Posterior cingulate gyrus (tissue), 11 donors: Measurements from ENCODE around the gene LYPD5.

Experiments
- DNase-seq, 10 donors: peaks; one replicate each; pipeline versions ENCODE4 v3.0.0 to v3.0.0-alpha.2; 2020 to 2021; ENCODE audit warnings: mixed read lengths in 3 of 10
- intact Hi-C: fragments of 100-400 bp; cut with DNase I; formaldehyde crosslinking; loops from one replicate; pipeline ENCODE4 v1.15.1; 2023

Gene LYPD5

DNA sequence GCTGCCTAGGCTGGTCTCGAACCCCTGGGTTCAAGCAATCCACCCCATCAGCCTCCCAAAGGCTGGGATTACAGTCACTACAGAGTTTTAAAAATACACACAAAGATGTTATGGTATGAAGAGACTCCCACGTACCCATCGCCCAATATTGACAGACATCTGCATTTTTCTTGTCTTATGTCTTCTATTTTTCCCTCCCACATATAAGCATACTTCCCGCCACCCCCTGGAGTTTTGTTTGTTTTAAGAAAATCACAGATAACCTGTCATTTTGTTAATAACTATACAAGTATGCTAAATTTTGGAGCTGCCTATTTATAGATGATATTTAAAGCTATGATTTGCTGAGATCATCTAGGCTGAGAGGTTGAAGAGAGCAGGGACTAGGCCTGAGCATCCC is 41.3 kb downstream of the LYPD5 start:
- no peak for DNase-seq
- intact Hi-C loops, result no loop called here

GRCh38 chr19:43759515-43759914 is 42.7 kb downstream of the LYPD5 start:
- DNase-seq, result no peak
- intact Hi-C loops, result loop anchor here (10.0 kb wide), 1 partner anchor 95 kb away; no protein-coding TSS in a partner anchor

GRCh38 chr19:43755256-43755801 is 46.9 kb downstream of the LYPD5 start:
- DNase-seq, result peak; percentile 71 to 97 (median 80)
- intact Hi-C loops, result loop anchor here (10.0 kb wide), 1 partner anchor 91 kb away; no protein-coding TSS in a partner anchor

- DNase-seq, result peak; percentile 92 to 99 (median 96)
- intact Hi-C loops, result loop anchor here (10.0 kb wide), 1 partner anchor 90 kb away; no protein-coding TSS in a partner anchor
These were observed 47.6 kb downstream of the LYPD5 start, which contains the start of gene SMG9 for GRCh38 chr19:43754503-43755255. Gene SMG9, minus strand, starts transcription at chr19:43754962. Its CDS starts 4,221 bp downstream, at chr19:43750741.

DNA sequence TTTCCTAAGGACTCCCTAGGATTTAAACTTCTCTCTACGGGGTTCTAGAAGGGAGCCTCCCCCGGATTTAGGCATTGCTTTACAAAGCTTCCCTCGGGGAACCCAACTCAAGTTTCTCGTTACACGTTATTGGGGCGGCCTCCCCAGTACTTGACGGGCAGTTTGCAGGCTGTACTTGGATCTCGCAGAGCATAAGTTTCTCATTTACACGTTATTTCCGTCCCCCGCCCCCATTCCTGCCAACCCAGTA is 48.1 kb downstream of the LYPD5 start:
- DNase-seq, result no peak
- intact Hi-C loops, result loop anchor here (10.0 kb wide), 1 partner anchor 89 kb away; no protein-coding TSS in a partner anchor

- no peak for DNase-seq
- intact Hi-C loops, result loop anchor here (10.0 kb wide), 1 partner anchor 88 kb away; no protein-coding TSS in a partner anchor
These were observed 49.9 kb downstream of the LYPD5 start for GRCh38 chr19:43752287-43752875.

DNA sequence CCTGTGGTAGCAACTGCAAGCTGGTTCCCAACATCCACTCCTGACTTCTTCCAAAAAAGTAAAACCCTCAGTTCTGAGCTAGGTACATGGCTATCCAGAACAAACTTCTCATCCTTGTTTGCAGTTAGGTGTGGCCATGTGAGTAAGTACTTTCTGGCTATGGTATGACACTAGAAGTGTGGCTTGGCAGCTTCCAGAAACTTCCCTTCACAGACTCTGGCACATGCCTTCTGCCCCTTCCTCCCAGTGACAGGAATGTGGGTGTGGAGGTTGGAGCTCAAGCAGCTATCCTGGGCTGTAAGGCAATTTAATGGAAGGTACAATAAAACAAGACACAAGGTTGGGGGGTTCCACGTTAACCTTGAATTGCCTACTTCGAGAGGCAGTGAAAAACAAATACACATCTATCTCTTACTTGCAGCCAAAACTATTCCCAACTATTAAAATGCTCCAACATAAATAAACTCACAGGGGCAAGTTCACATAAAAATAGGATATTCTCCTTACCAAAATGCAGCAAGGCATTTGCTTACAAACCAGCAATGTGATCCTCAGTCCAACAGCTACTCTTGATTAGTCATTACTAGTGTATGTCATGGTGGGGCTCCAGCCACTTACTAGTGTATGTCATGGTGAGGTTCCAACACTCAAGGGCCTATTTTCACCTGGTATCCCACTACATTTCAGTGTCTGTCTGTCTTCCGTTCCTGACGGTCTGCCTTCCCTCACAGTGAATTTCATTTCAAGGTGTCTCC is 50.6 kb downstream of the LYPD5 start:
- no peak for DNase-seq
- intact Hi-C loops, result loop anchor here (10.0 kb wide), 1 partner anchor 87 kb away; no protein-coding TSS in a partner anchor

DNA sequence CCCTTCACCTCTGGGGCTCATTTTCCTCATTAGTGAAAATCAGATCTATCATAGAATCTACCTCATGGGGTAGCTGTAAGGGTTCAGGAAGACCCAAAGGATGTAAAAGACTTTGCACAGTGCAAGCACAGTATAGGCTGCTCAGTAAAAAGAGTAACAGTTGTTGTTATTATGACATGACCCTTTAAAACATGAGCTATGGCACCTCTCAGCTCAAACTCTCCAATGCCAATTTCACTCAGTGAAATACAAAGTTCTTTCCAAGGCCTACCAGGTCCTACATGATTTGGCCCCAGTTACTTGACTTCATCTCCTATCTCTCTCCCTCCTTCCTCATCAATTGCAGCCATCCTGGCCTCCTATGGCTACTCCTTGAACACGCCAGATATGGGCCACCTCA is 52.3 kb downstream of the LYPD5 start:
- DNase-seq, result no peak
- intact Hi-C loops, result loop anchor here (10.0 kb wide), 1 partner anchor 85 kb away; no protein-coding TSS in a partner anchor

- DNase-seq, result peak in 1 of 10 donors; percentile 3
- intact Hi-C loops, result no loop called here
These were observed 53.1 kb downstream of the LYPD5 start for GRCh38 chr19:43749152-43749551.

DNA sequence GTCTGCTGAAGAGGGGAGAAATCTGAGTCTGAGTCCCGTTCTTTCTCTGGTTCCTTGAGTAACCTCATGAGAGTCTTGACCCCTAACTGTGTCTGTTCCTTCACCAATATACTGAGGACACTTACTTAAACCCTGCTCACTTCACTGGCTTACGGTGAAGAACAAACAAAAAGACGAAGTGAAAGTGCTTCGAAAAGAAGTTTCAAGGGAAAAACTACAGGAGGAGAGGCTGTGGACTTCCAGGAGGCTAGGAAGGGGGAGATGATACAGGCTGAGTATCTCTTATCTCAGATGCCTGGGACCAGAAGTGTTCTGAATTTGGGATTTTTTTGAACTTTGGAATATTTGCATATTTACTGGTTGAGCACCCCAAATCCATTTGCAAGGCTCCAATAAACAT is 53.6 kb downstream of the LYPD5 start:
- intact Hi-C loops, result no loop called here
- DNase-seq, result no peak

DNA sequence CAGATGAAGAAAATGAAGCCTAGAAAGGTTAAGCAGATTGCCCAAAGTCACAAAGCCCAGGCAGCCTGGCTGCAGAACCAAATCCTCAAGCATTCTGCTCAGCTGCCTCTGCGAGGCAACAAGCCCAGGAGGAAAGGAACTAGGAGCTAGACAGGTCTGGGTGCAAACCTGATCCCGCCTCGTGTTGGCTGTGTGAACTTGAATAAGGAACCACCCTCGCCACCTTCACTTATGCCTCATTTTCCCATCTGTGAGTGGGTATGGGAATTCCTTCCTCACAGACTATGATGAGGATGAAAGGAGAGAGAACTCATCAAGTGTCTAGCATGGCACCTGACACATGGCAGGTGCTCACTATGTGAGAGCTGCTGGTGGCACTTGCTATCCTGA is 54.0 kb downstream of the LYPD5 start:
- intact Hi-C loops, result no loop called here
- DNase-seq, result no peak

GRCh38 chr19:43747557-43748204 is 54.6 kb downstream of the LYPD5 start:
- no peak for DNase-seq
- intact Hi-C loops, result no loop called here
